ENCODE results near the gene C9orf72.

Gene C9orf72

GRCh38 chr9:27528076-27528885 lies 45.0 kb downstream of the C9orf72 start:
- TF ChIP-seq POLR2AphosphoS5 (IDR thresholded peaks at IDR 0.05; ENCODE audit: borderline replicate concordance, low read depth, low read length) (no peak), EZH2 (IDR thresholded peaks at IDR 0.05) (no peak), FOXP2 (optimal IDR thresholded peaks at IDR 0.05; ENCODE audit: control extremely low read depth, extremely low read length, insufficient read depth) (no peak)
- DNase-seq (ENCODE audit: low read depth, low spot score) = no peak
- no peaks in the 10 kb centered on the region for H3K36me3 ChIP-seq (ENCODE audit: insufficient read depth, low read length)
- H3K9ac ChIP-seq (ENCODE audit: insufficient read length) = no peak overlapping the region
- H3K4me3 ChIP-seq = peak overlapping the region; percentile 88
- H3K9me3 ChIP-seq (ENCODE audit: low read depth, low read length) = no peaks in the 10 kb centered on the region
- no peak overlapping the region for H3K27ac ChIP-seq

DNA sequence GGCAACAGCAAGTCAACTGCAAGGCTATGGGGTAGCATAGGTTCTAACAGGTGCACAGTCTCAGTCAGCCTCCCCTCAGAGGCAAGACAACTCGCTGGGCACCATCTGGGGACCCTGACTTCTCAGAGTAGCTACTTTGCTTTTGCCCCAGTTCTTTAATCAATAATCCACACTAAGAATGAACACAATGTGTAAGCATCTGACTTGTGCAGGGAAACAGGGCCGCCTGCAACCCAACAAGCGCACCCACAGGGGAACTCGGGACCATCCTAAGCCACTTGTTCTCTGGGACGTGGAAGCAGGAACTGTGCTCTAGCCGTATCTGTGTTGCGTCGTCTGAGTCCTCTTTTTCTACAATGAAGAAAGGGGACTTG lies 45.6 kb downstream of the C9orf72 start:
- no peak overlapping the region for H3K27ac ChIP-seq
- TF ChIP-seq POLR2AphosphoS5 (IDR thresholded peaks at IDR 0.05; ENCODE audit: borderline replicate concordance, low read depth, low read length) (no peak), EZH2 (IDR thresholded peaks at IDR 0.05) (no peak), FOXP2 (optimal IDR thresholded peaks at IDR 0.05; ENCODE audit: control extremely low read depth, extremely low read length, insufficient read depth) (no peak)
- DNase-seq (ENCODE audit: low read depth, low spot score) = no peak
- no peaks in the 10 kb centered on the region for H3K9me3 ChIP-seq (ENCODE audit: low read depth, low read length)
- no peak overlapping the region for H3K4me3 ChIP-seq
- no peak overlapping the region for H3K9ac ChIP-seq (ENCODE audit: insufficient read length)
- no peaks in the 10 kb centered on the region for H3K36me3 ChIP-seq (ENCODE audit: insufficient read depth, low read length)

GRCh38 chr9:27524236-27524635 lies 49.0 kb downstream of the C9orf72 start, which contains the start of gene IFNK:
Gene IFNK (plus strand): TSS chr9:27524290. CDS start chr9:27524337, 47 bp downstream.
- no peak for DNase-seq (ENCODE audit: low read depth, low spot score)
- Histone ChIP-seq H3K36me3 (ENCODE audit: insufficient read depth, low read length) (no peaks in the 10 kb centered on the region), H3K9ac (ENCODE audit: insufficient read length) (no peak within 1 kb of the TSS), H3K27ac (no peak within 1 kb of the TSS), H3K4me3 (no peak within 1 kb of the TSS), H3K9me3 (ENCODE audit: low read depth, low read length) (no peaks in the 10 kb centered on the region)
- TF ChIP-seq FOXP2 (optimal IDR thresholded peaks at IDR 0.05; ENCODE audit: control extremely low read depth, extremely low read length, insufficient read depth) (no peak), POLR2AphosphoS5 (IDR thresholded peaks at IDR 0.05; ENCODE audit: borderline replicate concordance, low read depth, low read length) (no peak), EZH2 (IDR thresholded peaks at IDR 0.05) (no peak)

DNA sequence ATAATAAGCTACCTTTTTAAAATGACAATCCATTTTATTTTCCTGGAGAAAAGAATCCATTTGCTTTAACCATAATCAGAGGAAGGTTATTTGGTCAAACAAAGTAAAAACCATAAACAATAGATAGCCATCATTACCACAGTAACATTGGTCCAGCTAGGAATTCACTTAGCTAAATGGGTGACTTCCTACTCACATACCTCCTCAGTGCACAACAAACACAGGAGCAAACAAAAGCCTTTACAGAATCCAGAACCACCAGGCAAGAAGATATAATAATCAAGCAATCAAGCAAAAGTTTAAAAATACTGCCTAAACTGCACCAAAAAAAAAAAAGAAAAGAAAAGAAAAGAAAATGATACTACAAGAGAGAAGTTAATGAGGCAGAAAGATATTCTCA lies 50.1 kb downstream of the C9orf72 start:
- TF ChIP-seq POLR2AphosphoS5 (IDR thresholded peaks at IDR 0.05; ENCODE audit: borderline replicate concordance, low read depth, low read length) = no peak
- TF ChIP-seq EZH2 (IDR thresholded peaks at IDR 0.05) = no peak
- no peak for TF ChIP-seq FOXP2 (optimal IDR thresholded peaks at IDR 0.05; ENCODE audit: control extremely low read depth, extremely low read length, insufficient read depth)
- no peak overlapping the region for H3K9ac ChIP-seq (ENCODE audit: insufficient read length)
- DNase-seq (ENCODE audit: low read depth, low spot score) = no peak
- H3K27ac ChIP-seq = no peak overlapping the region
- H3K4me3 ChIP-seq = no peak overlapping the region
- no peaks in the 10 kb centered on the region for H3K36me3 ChIP-seq (ENCODE audit: insufficient read depth, low read length)
- no peaks in the 10 kb centered on the region for H3K9me3 ChIP-seq (ENCODE audit: low read depth, low read length)

DNA sequence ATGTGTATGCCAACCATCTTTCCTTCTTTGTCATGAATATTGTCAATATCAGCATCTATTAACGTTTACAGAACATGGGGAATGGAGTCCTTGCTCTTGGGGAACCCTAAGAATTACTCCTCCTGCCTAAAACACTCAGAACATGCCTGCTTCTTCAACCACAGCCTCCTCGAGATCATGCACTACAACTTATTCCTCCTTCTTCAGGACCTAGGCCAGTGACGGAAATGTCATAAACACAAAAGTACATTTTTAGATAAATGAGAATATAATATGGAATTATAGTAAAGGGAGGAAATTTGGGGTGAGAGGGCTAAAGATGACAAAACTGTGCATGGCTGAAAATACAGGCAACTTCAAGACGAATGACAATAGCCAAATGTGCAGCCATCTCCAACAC lies 52.3 kb downstream of the C9orf72 start:
- H3K9me3 ChIP-seq (ENCODE audit: low read depth, low read length) = no peaks in the 10 kb centered on the region
- H3K36me3 ChIP-seq (ENCODE audit: insufficient read depth, low read length) = no peaks in the 10 kb centered on the region
- H3K4me3 ChIP-seq = no peak overlapping the region
- no peak overlapping the region for H3K9ac ChIP-seq (ENCODE audit: insufficient read length)
- TF ChIP-seq POLR2AphosphoS5 (IDR thresholded peaks at IDR 0.05; ENCODE audit: borderline replicate concordance, low read depth, low read length) = no peak
- no peak for TF ChIP-seq FOXP2 (optimal IDR thresholded peaks at IDR 0.05; ENCODE audit: control extremely low read depth, extremely low read length, insufficient read depth)
- TF ChIP-seq EZH2 (IDR thresholded peaks at IDR 0.05) = no peak
- no peak overlapping the region for H3K27ac ChIP-seq
- DNase-seq (ENCODE audit: low read depth, low spot score) = no peak

DNA sequence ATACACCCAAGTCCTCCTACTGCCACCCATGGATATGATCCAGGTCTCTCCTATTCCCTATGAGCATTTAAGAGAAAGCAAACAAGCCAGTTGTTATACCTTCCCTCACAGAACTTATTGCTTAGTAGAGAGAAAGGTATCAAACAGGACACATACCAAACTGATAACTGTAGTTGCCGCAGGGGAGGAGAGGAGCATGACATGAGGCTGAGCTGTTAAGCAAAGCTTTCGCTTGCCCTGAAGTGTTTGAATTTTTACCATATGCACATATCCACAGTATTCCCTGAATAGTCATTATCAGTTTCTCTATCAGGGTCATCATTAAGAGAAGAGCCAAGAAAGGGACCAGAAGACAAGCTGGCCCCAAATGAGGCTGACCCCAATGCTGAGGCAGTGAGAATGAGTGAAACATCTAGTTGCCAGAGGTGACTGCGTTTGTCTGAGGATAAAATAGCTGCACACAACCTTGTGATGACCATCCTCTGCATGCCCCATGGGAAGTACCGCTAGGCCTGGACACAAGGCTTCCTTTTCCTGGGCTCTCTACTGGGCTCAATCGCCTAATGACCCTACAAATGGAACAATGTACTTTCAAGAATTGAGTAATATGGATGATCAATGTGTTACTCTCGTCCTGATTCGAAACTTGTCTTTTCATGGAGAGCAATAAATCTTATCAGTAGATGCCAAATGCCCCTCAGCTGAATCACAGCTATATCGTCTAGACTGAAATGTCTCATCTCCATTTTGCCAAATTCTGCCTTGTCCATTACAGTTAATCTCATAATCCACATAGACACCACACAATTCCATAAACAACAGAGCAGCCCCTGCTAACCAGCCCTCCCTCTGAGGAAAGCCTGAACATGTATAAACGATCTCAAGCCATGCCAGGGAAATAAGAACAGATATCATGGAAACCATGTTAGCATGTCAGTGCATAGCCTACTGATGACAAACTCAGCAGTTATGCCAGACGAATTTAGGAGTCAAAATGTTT lies 53.5 kb downstream of the C9orf72 start:
- Histone ChIP-seq H3K27ac (no peak overlapping the region), H3K9ac (ENCODE audit: insufficient read length) (no peak overlapping the region)
- no peak for DNase-seq (ENCODE audit: low read depth, low spot score)

GRCh38 chr9:27518809-27519208 lies 54.5 kb downstream of the C9orf72 start:
- H3K9ac ChIP-seq (ENCODE audit: insufficient read length) = no peak overlapping the region
- no peak for DNase-seq (ENCODE audit: low read depth, low spot score)
- no peak for TF ChIP-seq FOXP2 (optimal IDR thresholded peaks at IDR 0.05; ENCODE audit: control extremely low read depth, extremely low read length, insufficient read depth)
- TF ChIP-seq POLR2AphosphoS5 (IDR thresholded peaks at IDR 0.05; ENCODE audit: borderline replicate concordance, low read depth, low read length) = no peak
- no peak for TF ChIP-seq EZH2 (IDR thresholded peaks at IDR 0.05)
- no peak overlapping the region for H3K4me3 ChIP-seq
- H3K27ac ChIP-seq = no peak overlapping the region
- no peaks in the 10 kb centered on the region for H3K9me3 ChIP-seq (ENCODE audit: low read depth, low read length)
- H3K36me3 ChIP-seq (ENCODE audit: insufficient read depth, low read length) = no peaks in the 10 kb centered on the region

More for the DNA sequence above, 53.5 kb downstream of the C9orf72 start:
- Histone ChIP-seq H3K9me3 (ENCODE audit: low read depth, low read length) (no peaks in the 10 kb centered on the region), H3K4me3 (no peak overlapping the region), H3K36me3 (ENCODE audit: insufficient read depth, low read length) (no peaks in the 10 kb centered on the region)
- TF ChIP-seq POLR2AphosphoS5 (IDR thresholded peaks at IDR 0.05; ENCODE audit: borderline replicate concordance, low read depth, low read length) = no peak
- TF ChIP-seq FOXP2 (optimal IDR thresholded peaks at IDR 0.05; ENCODE audit: control extremely low read depth, extremely low read length, insufficient read depth) = no peak
- TF ChIP-seq EZH2 (IDR thresholded peaks at IDR 0.05) = no peak

DNA sequence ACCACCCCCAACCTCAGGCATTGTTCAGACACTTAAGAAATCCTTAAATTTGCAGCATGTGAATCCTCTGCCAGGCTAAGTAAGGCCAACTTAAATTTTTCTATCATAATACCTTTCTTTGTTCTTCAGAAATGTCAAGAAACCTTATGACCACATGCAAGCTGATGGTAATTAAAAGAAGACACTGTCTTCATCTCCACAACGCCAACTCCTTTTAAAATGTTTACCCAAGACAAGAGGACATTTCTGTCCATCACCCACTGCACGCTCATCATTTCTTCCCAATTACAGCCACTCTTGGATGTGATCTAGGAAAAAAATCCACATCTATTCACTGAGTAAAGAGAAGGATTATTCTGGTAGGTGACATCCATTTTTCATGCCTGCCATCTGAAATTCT lies 55.3 kb downstream of the C9orf72 start:
- DNase-seq (ENCODE audit: low read depth, low spot score) = no peak
- Histone ChIP-seq H3K9me3 (ENCODE audit: low read depth, low read length) (no peaks in the 10 kb centered on the region), H3K9ac (ENCODE audit: insufficient read length) (no peak overlapping the region), H3K27ac (no peak overlapping the region), H3K36me3 (ENCODE audit: insufficient read depth, low read length) (no peaks in the 10 kb centered on the region), H3K4me3 (no peak overlapping the region)
- TF ChIP-seq POLR2AphosphoS5 (IDR thresholded peaks at IDR 0.05; ENCODE audit: borderline replicate concordance, low read depth, low read length) (no peak), FOXP2 (optimal IDR thresholded peaks at IDR 0.05; ENCODE audit: control extremely low read depth, extremely low read length, insufficient read depth) (no peak), EZH2 (IDR thresholded peaks at IDR 0.05) (no peak)

Measured in SK-N-MC (cell line).